Neural progenitor cell (in vitro differentiated cells): ENCODE data around the gene PLEKHG2. TPM values are rescaled to one million over a fixed set of nuclear protein-coding genes. Genes with fewer than 3 reads are reported as not detected.
A peak's percentile ranks its signal among the peaks of the same experiment; 100 is the strongest.
"Not testable (repeated sequence)": the region's sequence is repeated elsewhere in the genome, so short reads cannot be mapped to it uniquely, and the experiment has no call there.

Experiments used
- DNase-seq: peaks from one replicate; pipeline ENCODE4 v3.0.0-alpha.2; 2016; ENCODE audit warnings: low spot score
- H2AFZ ChIP-seq: fragments of 200-600 bp; sonication (generic); replicated peaks from 2 replicates; pipeline ENCODE4 v1.6.1; 2016; ENCODE audit warnings: antibody characterized with exemption
- H3F3A ChIP-seq: fragments of 200-600 bp; sonication (generic); 2 replicates; pipeline ENCODE4 v1.6.1; 2016; ENCODE audit warnings: antibody characterized with exemption, low read depth
- H3K27ac ChIP-seq: fragments of 200-600 bp; sonication (generic); 2 replicates; pipeline ENCODE4 v1.5.1; 2016; ENCODE audit warnings: mild to moderate bottlenecking
- H3K27me3 ChIP-seq: fragments of 200-600 bp; sonication (generic); 2 replicates; pipeline ENCODE4 v1.6.1; 2016; ENCODE audit warnings: mild to moderate bottlenecking, moderate library complexity
- H3K36me3 ChIP-seq: fragments of 200-600 bp; sonication (generic); 2 replicates; pipeline ENCODE4 v1.5.1; 2016
- H3K4me1 ChIP-seq: fragments of 200-600 bp; sonication (generic); 2 replicates; pipeline ENCODE4 v1.6.1; 2016; ENCODE audit warnings: mixed run types
- H3K4me2 ChIP-seq: fragments of 200-600 bp; sonication (generic); 2 replicates; pipeline ENCODE4 v1.6.1; 2016
- H3K4me3 ChIP-seq: fragments of 200-600 bp; sonication (generic); 2 replicates; pipeline ENCODE4 v1.5.1; 2016
- H3K79me2 ChIP-seq: fragments of 200-600 bp; sonication (generic); 2 replicates; pipeline ENCODE4 v1.6.1; 2016; ENCODE audit warnings: low read depth
- H3K9ac ChIP-seq: fragments of 200-600 bp; sonication (generic); 2 replicates; pipeline ENCODE4 v1.6.1; 2016
- H3K9me3 ChIP-seq: fragments of 200-600 bp; sonication (generic); 2 replicates; pipeline ENCODE4 v1.5.1; 2016; ENCODE audit warnings: low read depth
- H4K20me1 ChIP-seq: fragments of 200-600 bp; sonication (generic); 2 replicates; pipeline ENCODE4 v1.6.1; 2016; ENCODE audit warnings: low read depth
- H3K27ac Mint-ChIP-seq: 3 replicates; pipeline ENCODE4 v1.8.0; 2021; ENCODE audit warnings: mixed read lengths
- H3K27me3 Mint-ChIP-seq: 2 replicates; pipeline ENCODE4 v1.8.0; 2022; ENCODE audit warnings: low read depth, mild to moderate bottlenecking, inconsistent platforms, moderate library complexity, mixed read lengths; ENCODE audit not compliant: insufficient read depth
- H3K36me3 Mint-ChIP-seq: 3 replicates; pipeline ENCODE4 v1.8.0; 2021; ENCODE audit warnings: mixed read lengths
- H3K4me1 Mint-ChIP-seq: 3 replicates; pipeline ENCODE4 v1.8.0; 2021; ENCODE audit warnings: mixed read lengths
- H3K4me3 Mint-ChIP-seq: 3 replicates; pipeline ENCODE4 v1.8.0; 2021; ENCODE audit warnings: mild to moderate bottlenecking, moderate library complexity, mixed read lengths
- H3K9me3 Mint-ChIP-seq: 3 replicates; pipeline ENCODE4 v1.8.0; 2020; ENCODE audit warnings: mixed read lengths
- EZH2 ChIP-seq: fragments of 200-600 bp; sonication (generic); IDR thresholded peaks from 2 replicates; pipeline ENCODE4 v1.6.1; 2017; ENCODE audit warnings: antibody characterized with exemption, mild to moderate bottlenecking, moderate library complexity
- EZH2phosphoT487 ChIP-seq: fragments of 200-600 bp; sonication (generic); IDR thresholded peaks from 2 replicates; pipeline ENCODE4 v1.6.1; 2017; ENCODE audit warnings: antibody characterized with exemption
- total RNA-seq: library from RNA; depleted of rRNA; stranded (reverse); fragments of >200 nt; gene quantifications from 2 replicates; pipeline ENCODE4 v1.2.3, GENCODE V29; 2015; ENCODE audit warnings: low replicate concordance
- TF ChIP-seq, protein P1 (sequence below): fragments of 200-600 bp; sonication (generic); IDR thresholded peaks from 2 replicates; pipeline ENCODE4 v1.5.1; 2017; ENCODE audit warnings: antibody characterized with exemption, mild to moderate bottlenecking

The PLEKHG2 gene
- total RNA-seq, 1 donor from 2014 or later: 10.7 TPM

- peaks cover 19% of the 10 kb centered on the region for H3F3A ChIP-seq
- H2AFZ ChIP-seq: no peak overlapping the region
- DNase-seq: no peak
- H3K9me3 Mint-ChIP-seq: no peaks in the 10 kb centered on the region
- H3K27me3 Mint-ChIP-seq: peaks cover 3% of the 10 kb centered on the region
- peaks cover 22% of the 10 kb centered on the region for H3K4me1 Mint-ChIP-seq
- no peak overlapping the region for H3K27ac ChIP-seq
- no peak overlapping the region for H3K27ac Mint-ChIP-seq
- peaks cover 21% of the 10 kb centered on the region for H4K20me1 ChIP-seq
- H3K36me3 Mint-ChIP-seq: peaks cover 11% of the 10 kb centered on the region
- H3K9me3 ChIP-seq: no peaks in the 10 kb centered on the region
- peaks cover 5% of the 10 kb centered on the region for H3K4me1 ChIP-seq
- H3K27me3 ChIP-seq: no peaks in the 10 kb centered on the region
- peaks cover 73% of the 10 kb centered on the region for H3K79me2 ChIP-seq
- TF ChIP-seq, protein P1, sequence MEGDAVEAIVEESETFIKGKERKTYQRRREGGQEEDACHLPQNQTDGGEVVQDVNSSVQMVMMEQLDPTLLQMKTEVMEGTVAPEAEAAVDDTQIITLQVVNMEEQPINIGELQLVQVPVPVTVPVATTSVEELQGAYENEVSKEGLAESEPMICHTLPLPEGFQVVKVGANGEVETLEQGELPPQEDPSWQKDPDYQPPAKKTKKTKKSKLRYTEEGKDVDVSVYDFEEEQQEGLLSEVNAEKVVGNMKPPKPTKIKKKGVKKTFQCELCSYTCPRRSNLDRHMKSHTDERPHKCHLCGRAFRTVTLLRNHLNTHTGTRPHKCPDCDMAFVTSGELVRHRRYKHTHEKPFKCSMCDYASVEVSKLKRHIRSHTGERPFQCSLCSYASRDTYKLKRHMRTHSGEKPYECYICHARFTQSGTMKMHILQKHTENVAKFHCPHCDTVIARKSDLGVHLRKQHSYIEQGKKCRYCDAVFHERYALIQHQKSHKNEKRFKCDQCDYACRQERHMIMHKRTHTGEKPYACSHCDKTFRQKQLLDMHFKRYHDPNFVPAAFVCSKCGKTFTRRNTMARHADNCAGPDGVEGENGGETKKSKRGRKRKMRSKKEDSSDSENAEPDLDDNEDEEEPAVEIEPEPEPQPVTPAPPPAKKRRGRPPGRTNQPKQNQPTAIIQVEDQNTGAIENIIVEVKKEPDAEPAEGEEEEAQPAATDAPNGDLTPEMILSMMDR: no peak
- TF ChIP-seq EZH2 (no peak), EZH2phosphoT487 (no peak)
- peak overlapping the region; percentile 85 for H3K4me3 ChIP-seq
- no peaks in the 10 kb centered on the region for H3K36me3 ChIP-seq
- H3K4me2 ChIP-seq: peak overlapping the region; percentile 89
- peak overlapping the region; percentile 100 for H3K4me3 Mint-ChIP-seq
- H3K9ac ChIP-seq: peak overlapping the region; percentile 58
These were observed 34.1 kb downstream of the PLEKHG2 start for GRCh38 chr19:39446365-39447084.

GRCh38 chr19:39448271-39448670 lies 35.8 kb downstream of the PLEKHG2 start:
- Histone ChIP-seq H3K4me2 (no peak overlapping the region), H3K9ac (no peak overlapping the region), H3K27me3 (no peaks in the 10 kb centered on the region), H3F3A (peaks cover 8% of the 10 kb centered on the region), H2AFZ (no peak overlapping the region), H3K27ac (no peak overlapping the region), H4K20me1 (peaks cover 31% of the 10 kb centered on the region), H3K4me1 (peaks cover 5% of the 10 kb centered on the region), H3K79me2 (peaks cover 90% of the 10 kb centered on the region), H3K9me3 (no peaks in the 10 kb centered on the region), H3K36me3 (no peaks in the 10 kb centered on the region), H3K4me3 (no peak overlapping the region)
- peaks cover 22% of the 10 kb centered on the region for H3K4me1 Mint-ChIP-seq
- H3K4me3 Mint-ChIP-seq: peak overlapping the region; percentile 55
- H3K9me3 Mint-ChIP-seq: no peaks in the 10 kb centered on the region
- H3K27me3 Mint-ChIP-seq: peaks cover 3% of the 10 kb centered on the region
- peaks cover 25% of the 10 kb centered on the region for H3K36me3 Mint-ChIP-seq
- H3K27ac Mint-ChIP-seq: no peak overlapping the region
- TF ChIP-seq EZH2: no peak
- TF ChIP-seq, protein P1: no peak
- TF ChIP-seq EZH2phosphoT487: no peak
- no peak for DNase-seq

GRCh38 chr19:39449116-39449797 lies 36.8 kb downstream of the PLEKHG2 start:
- Histone ChIP-seq H3K27ac (no peak overlapping the region), H3K36me3 (no peaks in the 10 kb centered on the region), H3K4me1 (peaks cover 5% of the 10 kb centered on the region), H3K79me2 (peaks cover 96% of the 10 kb centered on the region), H4K20me1 (peaks cover 31% of the 10 kb centered on the region), H3K9ac (no peak overlapping the region), H3K27me3 (no peaks in the 10 kb centered on the region), H3K4me3 (no peak overlapping the region), H3K4me2 (no peak overlapping the region), H2AFZ (no peak overlapping the region), H3K9me3 (no peaks in the 10 kb centered on the region), H3F3A (peaks cover 4% of the 10 kb centered on the region)
- Mint-ChIP-seq H3K4me1 (peaks cover 22% of the 10 kb centered on the region), H3K4me3 (no peak overlapping the region), H3K36me3 (peaks cover 27% of the 10 kb centered on the region), H3K27ac (peak overlapping the region; percentile 62), H3K9me3 (no peaks in the 10 kb centered on the region), H3K27me3 (peaks cover 3% of the 10 kb centered on the region)
- DNase-seq: no peak
- TF ChIP-seq EZH2phosphoT487: no peak
- no peak for TF ChIP-seq EZH2
- TF ChIP-seq, protein P1: no peak

GRCh38 chr19:39451257-39451656 lies 38.8 kb downstream of the PLEKHG2 start:
- not testable (repeated sequence) for H3K27me3 Mint-ChIP-seq, H3F3A ChIP-seq, H3K4me3 ChIP-seq, H2AFZ ChIP-seq, H3K27ac Mint-ChIP-seq, H3K27me3 ChIP-seq, H3K27ac ChIP-seq, H3K4me2 ChIP-seq, H3K9ac ChIP-seq, H3K9me3 Mint-ChIP-seq, H3K36me3 ChIP-seq, H3K4me3 Mint-ChIP-seq, H3K4me1 ChIP-seq, H3K4me1 Mint-ChIP-seq, DNase-seq, H3K9me3 ChIP-seq
- H3K36me3 Mint-ChIP-seq: peaks cover 27% of the 10 kb centered on the region
- H3K79me2 ChIP-seq: peaks cover 85% of the 10 kb centered on the region
- peaks cover 31% of the 10 kb centered on the region for H4K20me1 ChIP-seq
